ENCODE data around the gene VASP. TPM values are rescaled to one million over a fixed set of nuclear protein-coding genes. Genes with fewer than 3 reads are reported as not detected.

Gene VASP
- total and polyA plus RNA-seq, 2 donors (not counting 3 experiments of a cell fraction or from before 2014, with no cell fraction given), result 94.3 to 154 TPM

- Histone ChIP-seq H3K9me1 (replicated peaks; ENCODE audit: control insufficient read depth, extremely low read depth, insufficient read depth, low read length) (no peaks in the 10 kb centered on the region), H3K36me3 (ENCODE audit: control insufficient read depth in 2 of 2, extremely low read depth in 1 of 2, insufficient read depth in 2 of 2, low read length in 2 of 2) (peaks cover 5 to 25% of the 10 kb centered on the region in 2 experiments), H3K4me3 (replicated peaks in 1 of 3; ENCODE audit: insufficient read depth in 1 of 3, low read depth in 1 of 3, low read length in 3 of 3) (no peak overlapping the region), H3K27ac (ENCODE audit: insufficient read depth, low read depth, low read length) (no peak overlapping the region), H4K20me1 (replicated peaks; ENCODE audit: control insufficient read depth, extremely low read depth, insufficient read depth, low read length) (no peaks in the 10 kb centered on the region), H3K4me2 (ENCODE audit: insufficient read depth, low read length) (no peak overlapping the region), H3K27me3 (ENCODE audit: control insufficient read depth in 2 of 2, insufficient read depth in 2 of 2, low read length in 2 of 2) (no peaks in the 10 kb centered on the region), H3K4me1 (ENCODE audit: control insufficient read depth, extremely low read depth, insufficient read depth, low read length) (no peaks in the 10 kb centered on the region), H3K9ac (replicated peaks; ENCODE audit: extremely low read depth, insufficient read depth, low read length) (no peak overlapping the region), H3K9me3 (replicated peaks; ENCODE audit: control insufficient read depth, insufficient read depth, low read length) (no peaks in the 10 kb centered on the region), H2AFZ (ENCODE audit: low read depth, low read length) (no peak overlapping the region), H3K79me2 (ENCODE audit: control insufficient read depth, insufficient read depth, low read length) (no peaks in the 10 kb centered on the region)
- FAIRE-seq, result peak; percentile 26
- CTCF ChIA-PET, result interaction anchor here (1.4 to 3.1 kb wide), 6 partner anchors 10 to 114 kb away, joined by 3 to 21 read pairs (median 9); no protein-coding TSS in a partner anchor
- intact Hi-C loops (cut with micrococcal nuclease) (no loop called here), dilution Hi-C loops (cut with MboI; ENCODE audit: extremely low pct_ligation_motif_present, low sequenced_read_pairs) (no loop called here)
- POLR2A ChIA-PET, result no interaction called here
- DNase-seq (ENCODE audit: low read depth, low spot score), result no peak
- peak; percentile 36 for TF ChIP-seq POLR2AphosphoS5 (IDR thresholded peaks at IDR 0.05; ENCODE audit: insufficient read depth, low read depth, low read length)
- TF ChIP-seq POLR2A (IDR thresholded peaks at IDR 0.05; ENCODE audit: low read depth, low read length), result peak; percentile 62
- TF ChIP-seq, protein P1, sequence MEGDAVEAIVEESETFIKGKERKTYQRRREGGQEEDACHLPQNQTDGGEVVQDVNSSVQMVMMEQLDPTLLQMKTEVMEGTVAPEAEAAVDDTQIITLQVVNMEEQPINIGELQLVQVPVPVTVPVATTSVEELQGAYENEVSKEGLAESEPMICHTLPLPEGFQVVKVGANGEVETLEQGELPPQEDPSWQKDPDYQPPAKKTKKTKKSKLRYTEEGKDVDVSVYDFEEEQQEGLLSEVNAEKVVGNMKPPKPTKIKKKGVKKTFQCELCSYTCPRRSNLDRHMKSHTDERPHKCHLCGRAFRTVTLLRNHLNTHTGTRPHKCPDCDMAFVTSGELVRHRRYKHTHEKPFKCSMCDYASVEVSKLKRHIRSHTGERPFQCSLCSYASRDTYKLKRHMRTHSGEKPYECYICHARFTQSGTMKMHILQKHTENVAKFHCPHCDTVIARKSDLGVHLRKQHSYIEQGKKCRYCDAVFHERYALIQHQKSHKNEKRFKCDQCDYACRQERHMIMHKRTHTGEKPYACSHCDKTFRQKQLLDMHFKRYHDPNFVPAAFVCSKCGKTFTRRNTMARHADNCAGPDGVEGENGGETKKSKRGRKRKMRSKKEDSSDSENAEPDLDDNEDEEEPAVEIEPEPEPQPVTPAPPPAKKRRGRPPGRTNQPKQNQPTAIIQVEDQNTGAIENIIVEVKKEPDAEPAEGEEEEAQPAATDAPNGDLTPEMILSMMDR (IDR thresholded peaks at IDR 0.05; ENCODE audit: extremely low read depth in 1 of 2, insufficient read depth in 1 of 2, low read depth in 1 of 2, low read length in 2 of 2), result no peak
- BruUV-seq (replicated peaks), result no TSS peak
Measured at GRCh38 chr19:45528149-45528743, 21.0 kb downstream of the VASP start.

GRCh38 chr19:45528744-45529419 is 21.6 kb downstream of the VASP start:
- CTCF ChIA-PET, result interaction anchor here (1.4 to 2.7 kb wide), 3 partner anchors 9 to 114 kb away, joined by 3 to 15 read pairs (median 6); no protein-coding TSS in a partner anchor
- Histone ChIP-seq H3K9me3 (replicated peaks; ENCODE audit: control insufficient read depth, insufficient read depth, low read length) (no peaks in the 10 kb centered on the region), H3K27me3 (ENCODE audit: control insufficient read depth in 2 of 2, insufficient read depth in 2 of 2, low read length in 2 of 2) (no peaks in the 10 kb centered on the region), H3K4me1 (ENCODE audit: control insufficient read depth, extremely low read depth, insufficient read depth, low read length) (no peaks in the 10 kb centered on the region), H3K27ac (ENCODE audit: insufficient read depth, low read depth, low read length) (no peak overlapping the region), H3K79me2 (ENCODE audit: control insufficient read depth, insufficient read depth, low read length) (no peaks in the 10 kb centered on the region), H3K9me1 (replicated peaks; ENCODE audit: control insufficient read depth, extremely low read depth, insufficient read depth, low read length) (no peaks in the 10 kb centered on the region), H2AFZ (ENCODE audit: low read depth, low read length) (no peak overlapping the region), H3K4me3 (replicated peaks in 1 of 3; ENCODE audit: insufficient read depth in 1 of 3, low read depth in 1 of 3, low read length in 3 of 3) (no peak overlapping the region), H4K20me1 (replicated peaks; ENCODE audit: control insufficient read depth, extremely low read depth, insufficient read depth, low read length) (no peaks in the 10 kb centered on the region), H3K4me2 (ENCODE audit: insufficient read depth, low read length) (no peak overlapping the region), H3K9ac (replicated peaks; ENCODE audit: extremely low read depth, insufficient read depth, low read length) (no peak overlapping the region), H3K36me3 (ENCODE audit: control insufficient read depth in 2 of 2, extremely low read depth in 1 of 2, insufficient read depth in 2 of 2, low read length in 2 of 2) (peaks cover 5 to 25% of the 10 kb centered on the region in 2 experiments)
- POLR2A ChIA-PET, result no interaction called here
- intact Hi-C loops (cut with micrococcal nuclease), result no loop called here
- TF ChIP-seq EZH2 (IDR thresholded peaks at IDR 0.05; ENCODE audit: borderline replicate concordance, low read depth, low read length, severe bottlenecking), result peak; percentile 13
- TF ChIP-seq, protein P1 (IDR thresholded peaks at IDR 0.05; ENCODE audit: extremely low read depth in 1 of 2, insufficient read depth in 1 of 2, low read depth in 1 of 2, low read length in 2 of 2), result no peak
- TF ChIP-seq POLR2A (IDR thresholded peaks at IDR 0.05; ENCODE audit: low read depth, low read length), result peak; percentile 24
- no peak for TF ChIP-seq GATA2 (IDR thresholded peaks at IDR 0.05; ENCODE audit: insufficient read depth, insufficient read length, low read depth, low read length)
- TF ChIP-seq MAX (IDR thresholded peaks at IDR 0.05; ENCODE audit: insufficient read depth, insufficient read length), result no peak
- TF ChIP-seq POLR2AphosphoS5 (IDR thresholded peaks at IDR 0.05; ENCODE audit: insufficient read depth, low read depth, low read length), result peak; percentile 75
- no peak for TF ChIP-seq JUN (IDR thresholded peaks at IDR 0.05; ENCODE audit: borderline replicate concordance, insufficient read depth, insufficient read length, low read depth)
- dilution Hi-C loops (cut with MboI; ENCODE audit: extremely low pct_ligation_motif_present, low sequenced_read_pairs), result no loop called here
- DNase-seq (ENCODE audit: low read depth, low spot score), result no peak
- BruUV-seq (replicated peaks), result no TSS peak
- FAIRE-seq, result no peak
